ENCODE data around the gene KIF27.
"Not testable (repeated sequence)": the region's sequence is repeated elsewhere in the genome, so short reads cannot be mapped to it uniquely, and the experiment has no call there.

The KIF27 gene

DNA sequence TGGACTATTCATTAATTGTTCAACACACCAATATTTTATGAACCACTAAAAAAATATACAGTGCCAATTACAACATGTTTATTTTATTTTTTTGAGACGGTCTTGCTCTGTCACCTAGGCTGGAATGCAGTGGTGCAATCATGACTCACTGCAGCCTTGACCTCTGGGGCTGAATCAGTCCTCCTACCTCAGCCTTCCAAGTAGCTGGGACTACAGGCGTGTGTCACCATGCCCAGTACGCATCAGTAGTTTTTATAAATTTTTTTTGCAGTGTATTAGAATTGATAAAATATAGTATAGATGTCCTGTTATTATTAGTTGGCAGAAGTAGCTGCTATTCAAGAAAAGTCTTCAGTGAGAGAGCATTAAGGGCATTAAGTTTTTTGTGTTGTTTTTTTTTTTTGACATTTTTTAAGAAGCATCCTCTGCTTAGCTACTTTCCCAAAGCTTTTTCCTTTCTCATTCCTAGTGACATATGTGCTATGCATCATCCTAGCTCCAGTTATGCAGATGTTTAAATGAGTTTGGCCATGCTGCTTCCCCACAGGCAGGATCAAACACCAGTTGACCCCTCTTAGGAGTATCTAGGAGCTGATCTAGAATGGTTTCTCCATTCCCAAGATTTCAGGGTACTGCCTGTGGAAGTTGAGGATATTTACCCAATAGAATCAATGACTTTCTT, 35.5 kb downstream of the KIF27 start:
- not testable (repeated sequence) for H3K27me3 Mint-ChIP-seq; H3K4me3 Mint-ChIP-seq; H3K4me1 Mint-ChIP-seq (ENCODE audit: low read depth); H3K36me3 Mint-ChIP-seq (ENCODE audit: low read depth); H3K9me3 Mint-ChIP-seq; H3K27ac Mint-ChIP-seq

- not testable (repeated sequence) for H3K4me3 Mint-ChIP-seq; H3K36me3 Mint-ChIP-seq (ENCODE audit: low read depth); H3K27me3 Mint-ChIP-seq; H3K4me1 Mint-ChIP-seq (ENCODE audit: low read depth); H3K9me3 Mint-ChIP-seq; H3K27ac Mint-ChIP-seq
Observed at GRCh38 chr9:83881687-83882408, 39.4 kb downstream of the KIF27 start.

DNA sequence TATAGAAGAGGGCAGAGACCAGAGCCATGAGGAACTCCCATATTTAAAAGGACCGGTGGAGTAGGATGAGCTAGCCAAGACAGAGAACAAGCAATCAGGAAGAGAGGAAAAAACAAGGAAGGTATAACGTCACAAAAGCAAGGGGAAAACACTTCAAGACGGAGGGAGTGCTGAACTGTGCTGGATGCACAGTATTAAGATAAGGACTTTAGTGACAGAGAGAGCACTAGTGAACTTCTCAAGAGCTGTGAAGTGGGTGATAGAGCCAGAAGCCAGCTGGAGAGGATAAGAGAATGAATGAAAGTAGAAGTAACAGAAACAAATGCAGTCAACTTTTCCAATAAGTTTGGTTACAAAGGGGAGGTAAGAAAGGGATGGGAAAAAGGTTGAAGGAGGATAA, 45.7 kb downstream of the KIF27 start:
- H3K27me3 Mint-ChIP-seq; H3K4me1 Mint-ChIP-seq (ENCODE audit: low read depth); H3K27ac Mint-ChIP-seq; H3K36me3 Mint-ChIP-seq (ENCODE audit: low read depth); H3K4me3 Mint-ChIP-seq; H3K9me3 Mint-ChIP-seq: not testable (repeated sequence)

- H3K27ac Mint-ChIP-seq, H3K4me3 Mint-ChIP-seq: not testable (repeated sequence)
- H3K36me3 Mint-ChIP-seq (ENCODE audit: low read depth): peaks cover 20% of the 10 kb centered on the region
Observed at GRCh38 chr9:83849895-83850294, 71.3 kb downstream of the KIF27 start.

DNA sequence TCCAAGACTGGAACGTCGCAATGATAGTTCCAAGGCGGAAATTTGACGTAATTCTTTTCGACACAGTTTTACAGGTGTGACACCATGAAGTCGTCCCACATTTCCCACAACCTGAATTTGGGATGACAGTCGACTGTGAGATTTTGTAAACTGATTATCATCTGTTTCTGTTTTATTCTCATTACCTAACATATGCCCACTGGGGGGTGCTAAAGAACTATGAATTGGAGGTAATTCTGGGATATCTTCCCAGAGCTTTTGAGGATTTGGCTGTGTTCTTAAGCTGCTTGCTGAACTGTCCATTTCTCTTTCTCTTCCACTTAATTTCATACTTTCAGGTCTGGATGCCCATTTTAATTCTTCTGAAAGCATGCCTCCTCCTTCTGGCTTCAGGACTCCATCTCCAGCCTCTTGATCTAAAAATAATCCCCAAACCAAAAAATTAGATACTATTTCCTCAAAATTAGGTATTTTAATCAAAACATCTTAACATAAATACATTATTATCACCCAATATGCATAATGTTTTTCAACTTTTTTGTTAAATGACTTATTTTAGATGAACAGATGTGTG, 84.1 kb downstream of the KIF27 start:
- H3K27me3 Mint-ChIP-seq; H3K9me3 Mint-ChIP-seq; H3K4me3 Mint-ChIP-seq; H3K27ac Mint-ChIP-seq; H3K36me3 Mint-ChIP-seq (ENCODE audit: low read depth); H3K4me1 Mint-ChIP-seq (ENCODE audit: low read depth): not testable (repeated sequence)

More at GRCh38 chr9:83849895-83850294, 71.3 kb downstream of the KIF27 start:
- not testable (repeated sequence) for H3K4me1 Mint-ChIP-seq (ENCODE audit: low read depth); H3K27me3 Mint-ChIP-seq; H3K9me3 Mint-ChIP-seq

DNA sequence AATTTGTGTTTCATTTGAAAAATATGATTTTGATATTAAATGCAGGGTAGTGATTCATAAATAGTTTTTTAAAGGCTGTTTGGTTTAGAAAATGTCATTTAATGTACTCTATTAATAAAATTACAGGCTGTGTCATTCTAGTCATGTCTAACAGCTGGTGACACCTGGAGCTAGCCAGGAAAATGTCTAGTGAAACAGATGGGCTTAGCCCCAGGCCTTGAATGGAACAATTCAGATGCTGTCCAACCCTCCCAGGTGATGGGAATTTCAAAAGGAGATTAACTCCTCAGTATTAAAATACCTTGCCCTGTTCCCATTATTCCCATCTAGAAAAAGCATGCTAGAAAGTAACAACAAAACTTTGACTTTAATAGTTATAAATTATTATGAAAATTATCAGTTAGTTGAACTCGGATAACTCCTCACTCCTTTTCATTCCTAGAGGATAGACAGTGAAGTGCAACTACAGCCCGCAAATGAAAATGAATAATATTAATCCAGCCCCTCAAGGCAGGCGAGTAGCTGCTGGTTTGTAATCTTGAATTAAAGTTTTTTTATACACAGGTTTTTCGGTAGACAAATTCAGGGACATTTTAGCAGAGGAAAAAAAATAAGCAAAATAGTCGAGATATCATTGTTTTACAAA, 90.7 kb downstream of the KIF27 start:
- not testable (repeated sequence) for H3K9me3 Mint-ChIP-seq

GRCh38 chr9:83824986-83825623, 96.1 kb downstream of the KIF27 start:
- H3K27ac Mint-ChIP-seq; H3K36me3 Mint-ChIP-seq (ENCODE audit: low read depth); H3K4me3 Mint-ChIP-seq; H3K4me1 Mint-ChIP-seq (ENCODE audit: low read depth); H3K27me3 Mint-ChIP-seq; H3K9me3 Mint-ChIP-seq: not testable (repeated sequence)

More for the DNA sequence above, 90.7 kb downstream of the KIF27 start:
- H3K36me3 Mint-ChIP-seq (ENCODE audit: low read depth); H3K4me1 Mint-ChIP-seq (ENCODE audit: low read depth); H3K27me3 Mint-ChIP-seq; H3K4me3 Mint-ChIP-seq; H3K27ac Mint-ChIP-seq: not testable (repeated sequence)

DNA sequence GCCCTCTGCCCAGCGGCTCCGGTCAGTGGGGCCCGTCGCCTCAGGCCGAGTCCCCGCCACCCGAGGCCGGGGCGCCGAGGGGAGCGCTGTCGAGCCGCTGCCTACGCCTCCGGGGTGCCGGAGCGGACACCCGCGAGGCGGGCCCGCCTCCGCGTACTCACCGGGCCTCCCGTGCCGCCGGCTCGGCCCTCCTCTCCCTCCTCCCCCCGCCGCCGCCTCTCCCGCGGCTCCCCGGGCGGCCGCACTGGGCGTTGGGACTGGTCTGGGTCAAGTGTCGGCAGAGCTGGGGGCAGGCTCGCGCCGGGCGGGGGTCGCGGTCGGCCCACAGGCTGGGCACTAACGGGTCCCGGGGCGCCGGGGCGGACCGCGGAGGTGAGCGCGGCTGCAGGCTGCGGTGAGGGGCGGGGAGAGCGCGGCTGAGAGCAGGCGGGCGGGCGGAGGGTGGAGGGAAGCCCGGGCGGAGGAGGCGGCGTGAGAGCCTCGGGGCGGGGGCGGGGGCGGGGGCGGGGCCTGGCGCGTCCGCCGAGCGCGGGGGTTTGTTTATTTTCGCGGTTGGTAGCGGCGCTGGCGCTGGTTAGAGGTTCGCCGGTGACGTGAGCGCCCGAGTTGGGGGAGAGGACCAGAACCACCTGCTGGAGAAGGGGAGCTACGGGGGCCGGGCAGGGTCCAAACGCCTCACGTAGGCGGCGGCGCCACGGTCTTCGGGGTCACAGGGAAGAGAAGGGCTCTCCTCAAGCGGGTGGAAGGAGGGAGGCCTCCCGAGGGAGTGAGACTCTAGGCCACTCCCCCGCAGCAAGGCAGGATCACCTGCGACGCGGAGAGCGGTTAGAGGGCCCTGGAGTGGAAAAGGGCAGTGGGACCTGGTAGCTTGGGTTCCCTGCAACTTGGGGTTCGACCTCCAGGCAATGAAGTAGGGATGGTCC, 103.6 kb downstream of the KIF27 start, which contains the start of gene GKAP1:
Gene GKAP1, minus strand, starts transcription at position 414 of the 923 bp plus-strand sequence. CDS start 11,252 bp downstream, outside the sequence.
- not testable (repeated sequence) for H3K4me1 Mint-ChIP-seq (ENCODE audit: low read depth); H3K27me3 Mint-ChIP-seq; H3K9me3 Mint-ChIP-seq; H3K36me3 Mint-ChIP-seq (ENCODE audit: low read depth)
- Mint-ChIP-seq H3K4me3 (peak within 1 kb of the TSS; percentile 86), H3K27ac (peak within 1 kb of the TSS; percentile 79)

DNA sequence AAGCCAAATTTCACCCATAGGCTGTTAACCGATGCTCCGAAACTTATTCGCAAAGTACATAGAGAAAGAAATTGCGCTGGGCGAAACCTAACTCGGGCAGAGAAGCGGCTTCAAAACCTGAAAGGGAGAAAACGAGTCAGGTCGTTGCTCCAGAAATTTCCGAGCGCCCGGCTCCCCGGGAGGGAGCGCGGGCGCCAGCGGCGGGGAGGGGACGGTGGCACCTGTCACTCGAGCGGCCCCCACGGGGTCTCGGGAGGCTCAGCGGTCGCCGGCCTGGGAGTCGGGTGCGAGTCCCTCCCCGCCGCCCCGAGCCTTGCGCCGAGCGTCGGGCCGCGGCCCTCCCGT, 104.2 kb downstream of the KIF27 start:
- Mint-ChIP-seq H3K4me3 (peak overlapping the region; percentile 86), H3K27ac (peak overlapping the region; percentile 79)
- not testable (repeated sequence) for H3K36me3 Mint-ChIP-seq (ENCODE audit: low read depth); H3K9me3 Mint-ChIP-seq; H3K27me3 Mint-ChIP-seq; H3K4me1 Mint-ChIP-seq (ENCODE audit: low read depth)

- H3K27me3 Mint-ChIP-seq; H3K36me3 Mint-ChIP-seq (ENCODE audit: low read depth); H3K9me3 Mint-ChIP-seq; H3K27ac Mint-ChIP-seq; H3K4me1 Mint-ChIP-seq (ENCODE audit: low read depth); H3K4me3 Mint-ChIP-seq: not testable (repeated sequence)
Observed at GRCh38 chr9:83815120-83815519, 106.1 kb downstream of the KIF27 start.

DNA sequence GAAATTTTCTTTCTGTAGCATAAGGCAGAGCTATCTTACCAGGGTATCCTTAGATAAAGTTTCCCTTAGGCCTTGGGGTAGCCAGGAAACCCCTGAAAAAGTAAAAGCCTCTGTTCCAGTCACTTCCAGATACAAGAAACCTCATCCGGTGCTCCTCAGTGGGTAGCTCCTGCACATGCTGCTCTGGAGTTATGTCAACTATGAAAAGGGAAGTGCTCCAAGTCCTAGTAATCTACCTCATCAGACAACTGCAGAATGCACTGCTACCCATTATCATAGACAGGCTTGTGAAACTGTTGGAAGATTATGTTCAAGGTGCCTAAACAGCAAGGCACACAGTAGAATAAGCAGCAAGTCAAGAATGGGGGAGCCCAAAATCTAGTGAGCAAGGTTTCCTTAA, 112.0 kb downstream of the KIF27 start:
- not testable (repeated sequence) for H3K4me3 Mint-ChIP-seq; H3K27ac Mint-ChIP-seq; H3K4me1 Mint-ChIP-seq (ENCODE audit: low read depth); H3K36me3 Mint-ChIP-seq (ENCODE audit: low read depth); H3K27me3 Mint-ChIP-seq; H3K9me3 Mint-ChIP-seq

DNA sequence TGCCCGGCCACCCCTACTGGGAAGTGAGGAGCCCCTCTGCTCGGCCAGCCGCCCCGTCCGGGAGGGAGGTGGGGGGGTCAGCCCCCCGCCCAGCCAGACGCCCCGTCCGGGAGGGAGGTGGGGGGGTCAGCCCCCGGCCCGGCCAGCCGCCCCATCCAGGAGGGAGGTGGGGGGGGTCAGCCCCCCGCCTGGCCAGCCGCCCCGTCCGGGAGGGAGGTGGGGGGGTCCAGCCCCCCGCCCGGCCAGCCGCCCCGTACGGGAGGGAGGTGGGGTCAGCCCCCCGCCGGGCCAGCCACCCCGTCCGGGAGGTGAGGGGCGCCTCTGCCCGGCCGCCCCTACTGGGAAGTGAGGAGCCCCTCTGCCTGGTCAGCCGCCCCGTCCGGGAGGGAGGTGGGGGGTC, 116.8 kb downstream of the KIF27 start:
- not testable (repeated sequence) for H3K27ac Mint-ChIP-seq; H3K27me3 Mint-ChIP-seq; H3K4me1 Mint-ChIP-seq (ENCODE audit: low read depth); H3K4me3 Mint-ChIP-seq; H3K36me3 Mint-ChIP-seq (ENCODE audit: low read depth); H3K9me3 Mint-ChIP-seq

- H3K27me3 Mint-ChIP-seq; H3K36me3 Mint-ChIP-seq (ENCODE audit: low read depth); H3K4me3 Mint-ChIP-seq; H3K4me1 Mint-ChIP-seq (ENCODE audit: low read depth); H3K9me3 Mint-ChIP-seq; H3K27ac Mint-ChIP-seq: not testable (repeated sequence)
Observed at GRCh38 chr9:83803941-83804340, 117.3 kb downstream of the KIF27 start.

DNA sequence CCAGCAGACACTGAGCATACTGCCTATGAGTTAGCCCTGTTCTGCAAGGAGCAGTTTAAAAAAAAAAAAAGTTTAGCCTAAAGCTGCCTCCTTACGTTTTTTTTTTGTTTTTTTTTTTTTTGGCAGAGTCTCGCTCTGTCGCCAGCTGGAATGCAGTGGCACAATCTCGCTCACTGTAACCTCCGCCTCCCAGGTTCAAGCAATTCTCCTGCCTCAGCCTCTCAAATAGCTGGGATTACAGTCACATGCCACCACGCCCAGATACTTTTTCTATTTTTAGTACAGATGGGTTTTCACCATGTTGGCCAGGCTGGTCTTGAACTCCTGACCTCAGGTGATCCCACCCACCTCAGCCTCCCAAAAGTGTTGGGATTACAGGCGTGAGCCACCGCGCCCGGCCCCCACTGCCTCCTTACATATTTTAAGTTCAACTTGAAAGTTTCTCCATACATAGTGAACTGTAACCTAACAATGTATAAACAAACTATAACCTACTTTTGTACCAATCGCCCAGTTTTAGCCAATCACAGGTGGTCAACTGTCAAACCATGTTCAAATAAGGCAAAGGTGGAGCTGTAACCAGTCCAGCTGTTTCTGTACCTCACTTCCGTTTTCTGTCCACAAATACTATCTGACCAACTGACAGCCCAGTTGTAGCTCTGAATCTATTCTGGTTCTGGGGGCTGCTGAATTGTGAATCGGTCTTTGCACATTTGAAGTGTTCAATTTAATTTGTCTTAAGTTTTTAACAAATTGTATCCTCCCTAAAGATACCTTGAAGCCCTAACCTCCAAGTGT, 120.8 kb downstream of the KIF27 start:
- no peaks in the 10 kb centered on the region for H3K9me3 Mint-ChIP-seq
- no peaks in the 10 kb centered on the region for H3K27me3 Mint-ChIP-seq
- no peak overlapping the region for H3K4me3 Mint-ChIP-seq
- peaks cover 13% of the 10 kb centered on the region for H3K36me3 Mint-ChIP-seq (ENCODE audit: low read depth)
- no peaks in the 10 kb centered on the region for H3K4me1 Mint-ChIP-seq (ENCODE audit: low read depth)
- H3K27ac Mint-ChIP-seq: no peak overlapping the region

All from stimulated activated naive CD8-positive, alpha-beta T cell treated with anti-CD3 and anti-CD28 coated beads, Interleukin-15, Interleukin-2, amounts not matched to agents 100 ng/mL and 50 ng/mL, for 24 hours (primary cell).